Measurements from ENCODE around the gene C4orf54. TPM values are rescaled to one million over a fixed set of nuclear protein-coding genes. Genes with fewer than 3 reads are reported as not detected.
A peak's percentile ranks its signal among the peaks of the same experiment; 100 is the strongest.

C4orf54 gene
- 1 to 10 TPM in 1 of 4 donors, under 1 TPM in 3; under 0.01 to 3.6 (median 0.60) TPM for total RNA-seq

- no peaks in the 10 kb centered on the region for H3K27me3 ChIP-seq
- no peak within 1 kb of the TSS for H3K4me3 ChIP-seq
- no peaks in the 10 kb centered on the region for H3K36me3 ChIP-seq
- peaks cover 0 to 41% (median 0%) of the 10 kb centered on the region in 3 donors for H3K4me1 ChIP-seq
- WGBS, 2 donors (ENCODE audit: low coverage in 1 of 2) = 14 to 70% methylated on average over 1 of the region's 1 CpG
- TF ChIP-seq POLR2AphosphoS5 (IDR thresholded peaks at IDR 0.05) = peak; percentile 68
- TF ChIP-seq EP300 (IDR thresholded peaks at IDR 0.05) = no peak
- ATAC-seq = no peak
- H3K9me3 ChIP-seq = no peaks in the 10 kb centered on the region
- H3K27ac ChIP-seq = peak within 1 kb of the TSS in 3 of 4 donors; percentile 47 to 74 (median 59)
Measured at GRCh38 chr4:99657798-99658197, at the start of gene C4orf54. TSS of gene C4orf54 (minus strand) at chr4:99657828. CDS start at chr4:99654648, 3,180 bp downstream.

DNA sequence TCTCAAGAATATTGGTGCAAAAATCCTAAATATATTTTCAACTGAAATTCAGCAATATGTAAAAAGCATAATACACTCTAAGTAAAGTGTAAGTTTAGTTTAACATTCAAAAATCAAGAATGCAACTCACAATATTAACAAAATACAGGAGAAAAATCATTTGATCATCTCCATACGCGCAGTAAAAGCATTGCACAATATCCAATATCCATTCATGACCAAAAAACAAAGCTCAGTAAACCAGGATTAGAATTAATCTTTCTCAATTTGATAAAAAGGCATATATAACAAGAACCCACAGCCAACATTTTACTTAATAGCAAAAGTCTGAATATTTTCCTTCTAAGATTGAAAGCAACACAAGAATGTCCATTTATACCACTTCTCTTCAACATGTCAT is 48.3 kb upstream of the C4orf54 start:
- no peak for TF ChIP-seq EP300 (IDR thresholded peaks at IDR 0.05)
- no peak for TF ChIP-seq POLR2A (IDR thresholded peaks at IDR 0.05)
- TF ChIP-seq, protein P1, sequence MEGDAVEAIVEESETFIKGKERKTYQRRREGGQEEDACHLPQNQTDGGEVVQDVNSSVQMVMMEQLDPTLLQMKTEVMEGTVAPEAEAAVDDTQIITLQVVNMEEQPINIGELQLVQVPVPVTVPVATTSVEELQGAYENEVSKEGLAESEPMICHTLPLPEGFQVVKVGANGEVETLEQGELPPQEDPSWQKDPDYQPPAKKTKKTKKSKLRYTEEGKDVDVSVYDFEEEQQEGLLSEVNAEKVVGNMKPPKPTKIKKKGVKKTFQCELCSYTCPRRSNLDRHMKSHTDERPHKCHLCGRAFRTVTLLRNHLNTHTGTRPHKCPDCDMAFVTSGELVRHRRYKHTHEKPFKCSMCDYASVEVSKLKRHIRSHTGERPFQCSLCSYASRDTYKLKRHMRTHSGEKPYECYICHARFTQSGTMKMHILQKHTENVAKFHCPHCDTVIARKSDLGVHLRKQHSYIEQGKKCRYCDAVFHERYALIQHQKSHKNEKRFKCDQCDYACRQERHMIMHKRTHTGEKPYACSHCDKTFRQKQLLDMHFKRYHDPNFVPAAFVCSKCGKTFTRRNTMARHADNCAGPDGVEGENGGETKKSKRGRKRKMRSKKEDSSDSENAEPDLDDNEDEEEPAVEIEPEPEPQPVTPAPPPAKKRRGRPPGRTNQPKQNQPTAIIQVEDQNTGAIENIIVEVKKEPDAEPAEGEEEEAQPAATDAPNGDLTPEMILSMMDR (IDR thresholded peaks at IDR 0.05) = no peak
- TF ChIP-seq POLR2AphosphoS5 (IDR thresholded peaks at IDR 0.05) = no peak
- Histone ChIP-seq H3K36me3 (no peaks in the 10 kb centered on the region), H3K4me1 (no peaks in the 10 kb centered on the region), H3K27ac (no peak overlapping the region), H3K27me3 (no peaks in the 10 kb centered on the region), H3K9me3 (no peaks in the 10 kb centered on the region), H3K4me3 (no peak overlapping the region)
- 97 to 100% methylated on average over 2 of the region's 2 CpGs for WGBS, 2 donors (ENCODE audit: low coverage in 1 of 2)
- no peak for ATAC-seq

GRCh38 chr4:99696801-99697200 is 39.2 kb upstream of the C4orf54 start:
- ATAC-seq = no peak
- no peaks in the 10 kb centered on the region for H3K36me3 ChIP-seq
- H3K27ac ChIP-seq = no peak overlapping the region
- no peak overlapping the region for H3K4me3 ChIP-seq
- no peaks in the 10 kb centered on the region for H3K4me1 ChIP-seq
- H3K9me3 ChIP-seq = peaks cover 0 to under 1% (median 0%) of the 10 kb centered on the region in 3 donors
- no peak for TF ChIP-seq EP300 (IDR thresholded peaks at IDR 0.05)
- TF ChIP-seq, protein P1 (IDR thresholded peaks at IDR 0.05) = no peak
- no peak for TF ChIP-seq POLR2AphosphoS5 (IDR thresholded peaks at IDR 0.05)
- no peak for TF ChIP-seq POLR2A (IDR thresholded peaks at IDR 0.05)
- H3K27me3 ChIP-seq = no peaks in the 10 kb centered on the region
- 72 to 86% methylated on average over 3 of the region's 3 CpGs for WGBS, 2 donors (ENCODE audit: low coverage in 1 of 2)

- H3K27me3 ChIP-seq = no peaks in the 10 kb centered on the region
- ATAC-seq = no peak
- no peak overlapping the region for H3K4me3 ChIP-seq
- TF ChIP-seq POLR2AphosphoS5 (IDR thresholded peaks at IDR 0.05) = no peak
- no peak for TF ChIP-seq EP300 (IDR thresholded peaks at IDR 0.05)
- TF ChIP-seq, protein P1 (IDR thresholded peaks at IDR 0.05) = no peak
- no peak for TF ChIP-seq POLR2A (IDR thresholded peaks at IDR 0.05)
- 100% methylated on average over 1 of the region's 1 CpG; no CpG with 5 or more reads in 1 of the 2 donors for WGBS, 2 donors (ENCODE audit: low coverage in 1 of 2)
- no peak overlapping the region for H3K27ac ChIP-seq
- no peaks in the 10 kb centered on the region for H3K36me3 ChIP-seq
- peaks cover 0 to 23% (median 0%) of the 10 kb centered on the region in 3 donors for H3K9me3 ChIP-seq
- no peaks in the 10 kb centered on the region for H3K4me1 ChIP-seq
Measured at GRCh38 chr4:99693140-99693539, 35.5 kb upstream of the C4orf54 start.

DNA sequence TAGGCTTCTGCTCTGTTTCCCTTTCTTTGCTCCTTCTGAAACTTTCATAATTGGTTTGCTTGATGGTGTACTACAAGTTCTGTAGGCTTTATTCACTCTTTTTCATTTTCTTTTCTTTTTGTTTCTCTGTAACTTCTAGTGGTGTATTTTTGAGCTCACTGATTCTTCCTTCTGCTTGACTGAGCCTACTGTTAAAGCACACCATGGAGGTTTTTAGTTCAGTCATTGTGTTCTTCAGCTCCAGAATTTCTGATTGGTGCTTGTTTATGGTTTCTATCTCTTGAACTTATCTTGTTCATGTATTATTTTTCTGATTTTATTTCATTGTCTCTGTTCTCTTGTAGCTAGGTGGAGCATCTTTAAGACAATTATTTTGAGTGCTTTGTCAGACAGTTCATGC is 33.4 kb upstream of the C4orf54 start:
- no peak for ATAC-seq
- Histone ChIP-seq H3K4me3 (no peak overlapping the region), H3K27ac (no peak overlapping the region), H3K9me3 (peaks cover 0 to 23% (median 0%) of the 10 kb centered on the region in 3 donors), H3K27me3 (no peaks in the 10 kb centered on the region), H3K4me1 (no peaks in the 10 kb centered on the region), H3K36me3 (no peaks in the 10 kb centered on the region)
- TF ChIP-seq, protein P1 (IDR thresholded peaks at IDR 0.05) = no peak
- no peak for TF ChIP-seq POLR2A (IDR thresholded peaks at IDR 0.05)
- no peak for TF ChIP-seq POLR2AphosphoS5 (IDR thresholded peaks at IDR 0.05)
- no peak for TF ChIP-seq EP300 (IDR thresholded peaks at IDR 0.05)
